AML-193 (cell line): ENCODE data around the gene OR9I1.

ENCODE experiments used
- DNase-seq, 2 experiments: peaks; one replicate each; lab custom pipeline; 2025; lab: John Stamatoyannopoulos, UW

The OR9I1 gene, protein sequence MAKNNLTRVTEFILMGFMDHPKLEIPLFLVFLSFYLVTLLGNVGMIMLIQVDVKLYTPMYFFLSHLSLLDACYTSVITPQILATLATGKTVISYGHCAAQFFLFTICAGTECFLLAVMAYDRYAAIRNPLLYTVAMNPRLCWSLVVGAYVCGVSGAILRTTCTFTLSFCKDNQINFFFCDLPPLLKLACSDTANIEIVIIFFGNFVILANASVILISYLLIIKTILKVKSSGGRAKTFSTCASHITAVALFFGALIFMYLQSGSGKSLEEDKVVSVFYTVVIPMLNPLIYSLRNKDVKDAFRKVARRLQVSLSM

DNA sequence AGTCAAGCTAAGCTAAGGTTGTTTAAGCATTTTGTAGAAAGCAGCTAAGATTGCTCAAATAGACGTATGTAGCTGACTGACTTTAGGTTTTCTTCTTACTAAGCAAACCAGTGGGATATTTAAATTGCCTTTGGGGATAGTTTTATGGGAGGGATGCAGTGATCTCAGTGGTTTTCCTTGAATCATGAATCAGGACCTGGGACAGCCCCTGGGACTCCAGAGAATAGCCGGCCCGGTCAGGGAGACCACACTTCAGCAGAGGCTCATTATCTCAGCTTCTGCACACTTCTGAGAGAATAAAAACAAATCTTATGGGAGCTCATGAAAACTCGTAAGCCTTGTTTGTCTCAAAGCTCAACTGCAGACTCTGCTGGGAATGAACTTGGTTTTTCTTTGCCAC is at the start of gene OR9I1:
OR9I1 (minus strand) TSS at position 62 of the 400 bp plus-strand sequence. CDS start 6,086 bp downstream, outside the sequence.
- DNase-seq, result no peak

DNA sequence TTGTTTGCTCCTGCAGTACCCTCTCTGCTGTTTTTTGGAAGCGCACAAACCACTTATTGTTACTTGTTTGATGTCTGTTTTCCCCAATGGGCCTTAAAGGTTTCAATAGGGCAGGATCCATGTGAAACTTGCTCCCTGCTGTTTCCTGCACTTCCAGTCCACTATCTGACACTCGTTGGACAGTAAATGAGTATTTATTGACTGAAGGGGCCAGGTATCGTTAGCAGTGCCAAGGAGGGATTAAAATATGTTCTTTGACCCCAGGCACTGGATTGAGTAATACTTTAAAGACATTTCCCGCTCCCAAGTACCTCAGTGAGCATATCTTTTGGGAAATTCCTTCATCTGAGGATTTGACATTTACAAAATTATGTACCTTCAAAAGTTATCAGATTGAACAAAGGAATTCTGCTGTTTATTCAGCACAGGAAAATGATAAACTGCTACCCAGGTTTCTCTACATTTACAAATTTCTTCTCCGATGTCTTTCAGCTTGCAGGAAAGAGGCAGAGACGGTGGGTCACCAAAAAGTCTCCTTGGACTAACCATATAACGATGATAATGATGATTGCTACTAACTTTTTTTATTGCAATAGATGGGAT is 40.3 kb upstream of the OR9I1 start:
- no peak for DNase-seq

DNA sequence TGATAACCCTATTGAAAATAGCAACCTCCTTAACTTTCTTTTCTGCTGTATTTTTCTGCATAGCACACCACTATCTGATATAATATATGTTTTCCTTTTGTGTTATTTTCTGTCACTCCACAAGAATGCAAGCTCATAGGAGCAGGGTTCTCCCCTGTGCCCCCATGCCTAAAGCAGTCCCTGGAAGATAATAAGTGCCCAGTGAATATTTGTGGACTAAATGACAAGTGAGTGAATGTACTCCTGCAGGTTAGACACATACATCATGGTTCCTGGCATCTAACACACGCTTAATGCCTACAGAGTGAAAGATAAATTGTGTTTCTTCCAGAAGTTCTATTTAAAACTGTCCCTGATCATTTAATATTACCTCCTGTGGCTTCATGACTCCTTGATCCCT is 39.7 kb upstream of the OR9I1 start:
- no peak for DNase-seq

DNA sequence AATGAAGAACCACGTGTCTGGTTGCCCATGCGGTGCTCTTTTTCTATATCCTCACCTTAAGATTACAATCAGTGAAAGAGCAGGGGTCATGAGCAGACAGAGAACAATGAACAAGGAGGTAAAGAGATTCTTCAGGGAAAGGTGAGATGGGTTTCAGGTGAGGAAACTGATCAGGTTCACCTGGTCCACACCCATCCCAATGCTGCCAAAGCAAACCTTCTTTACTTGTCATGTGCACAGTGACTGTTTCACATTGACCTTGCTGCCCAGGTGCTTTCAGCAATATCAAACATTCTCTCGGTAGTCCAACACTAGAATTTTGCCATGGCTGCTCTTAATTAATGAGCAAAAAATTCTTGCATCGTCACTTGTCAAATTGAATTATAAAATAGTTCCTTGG is 39.1 kb upstream of the OR9I1 start:
- DNase-seq, result no peak

DNA sequence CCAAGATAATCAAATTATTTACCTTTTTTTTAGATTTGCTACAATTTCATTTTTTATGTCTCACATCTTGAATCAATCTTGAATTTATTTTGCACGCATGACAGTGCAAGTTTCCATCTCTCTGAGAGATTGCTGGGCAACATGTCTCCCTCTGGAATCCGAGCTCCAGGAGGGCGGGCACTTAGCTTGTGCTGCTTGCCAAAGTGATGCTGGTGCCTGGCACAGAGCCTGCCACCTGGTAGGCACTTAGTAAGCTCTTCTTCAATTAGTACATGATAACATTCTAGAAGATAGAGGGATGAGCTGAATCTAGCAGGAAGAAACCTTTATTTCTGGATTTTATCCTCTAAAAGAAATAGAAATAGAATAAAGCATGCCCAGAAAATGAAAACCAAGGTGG is 27.5 kb upstream of the OR9I1 start:
- DNase-seq, result no peak

DNA sequence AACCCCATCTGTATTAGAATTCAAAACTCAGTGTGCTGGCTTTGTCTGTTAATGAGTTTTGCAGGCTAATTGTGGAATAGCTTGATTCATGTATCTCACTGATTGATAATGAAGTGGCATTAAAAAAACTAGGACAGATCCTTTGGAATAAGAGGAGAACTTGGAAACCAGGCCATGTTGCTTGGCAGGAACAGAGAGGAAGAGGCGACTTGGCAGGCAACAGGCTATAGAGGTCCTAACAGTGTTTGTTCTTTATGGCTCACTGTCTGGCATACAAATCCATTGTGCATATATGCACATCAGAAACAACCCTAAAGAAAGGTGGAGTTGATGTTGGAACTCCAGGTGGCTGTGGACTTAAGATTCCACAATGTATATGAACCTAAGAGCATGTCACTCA is 17.4 kb upstream of the OR9I1 start:
- DNase-seq, result no peak

DNA sequence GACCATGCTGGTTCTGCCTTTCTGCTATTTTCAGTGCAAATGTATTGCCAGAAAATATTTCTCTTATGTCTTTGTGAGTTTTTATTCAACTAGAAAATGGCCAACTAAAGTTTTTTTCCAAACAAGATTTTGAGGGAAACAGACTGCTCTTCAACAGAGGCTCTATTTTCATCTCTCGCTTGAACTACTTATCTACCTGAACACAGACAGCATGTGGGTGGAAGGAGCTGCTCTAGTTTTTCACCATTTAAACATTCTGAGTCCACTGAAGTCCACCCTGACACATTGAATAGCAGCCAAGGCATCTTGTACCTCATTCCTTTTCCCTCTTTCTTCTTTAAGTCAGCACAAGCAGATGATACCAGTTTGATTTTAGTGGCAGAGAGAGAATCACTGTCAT is 9.8 kb upstream of the OR9I1 start:
- no peak for DNase-seq

DNA sequence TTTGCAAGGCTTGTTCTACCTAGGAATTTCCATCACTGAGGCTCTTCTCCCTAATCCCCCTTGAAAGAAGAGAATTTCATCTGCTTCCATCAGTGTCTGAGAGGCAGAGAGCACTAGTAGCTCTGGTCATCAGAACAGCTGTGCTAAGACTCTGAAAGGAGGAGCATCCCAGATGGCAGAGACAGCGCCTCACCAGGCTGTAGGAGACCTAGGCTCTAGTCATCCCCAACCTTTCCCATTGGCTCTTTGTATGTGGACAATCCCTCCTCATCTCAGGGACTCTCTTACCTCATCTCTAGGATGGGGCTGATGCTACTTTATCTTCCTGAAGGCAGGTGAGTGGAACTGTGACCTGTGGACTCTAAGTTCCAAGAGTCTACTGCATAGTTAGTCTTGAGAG is 8.8 kb upstream of the OR9I1 start:
- DNase-seq, result no peak

DNA sequence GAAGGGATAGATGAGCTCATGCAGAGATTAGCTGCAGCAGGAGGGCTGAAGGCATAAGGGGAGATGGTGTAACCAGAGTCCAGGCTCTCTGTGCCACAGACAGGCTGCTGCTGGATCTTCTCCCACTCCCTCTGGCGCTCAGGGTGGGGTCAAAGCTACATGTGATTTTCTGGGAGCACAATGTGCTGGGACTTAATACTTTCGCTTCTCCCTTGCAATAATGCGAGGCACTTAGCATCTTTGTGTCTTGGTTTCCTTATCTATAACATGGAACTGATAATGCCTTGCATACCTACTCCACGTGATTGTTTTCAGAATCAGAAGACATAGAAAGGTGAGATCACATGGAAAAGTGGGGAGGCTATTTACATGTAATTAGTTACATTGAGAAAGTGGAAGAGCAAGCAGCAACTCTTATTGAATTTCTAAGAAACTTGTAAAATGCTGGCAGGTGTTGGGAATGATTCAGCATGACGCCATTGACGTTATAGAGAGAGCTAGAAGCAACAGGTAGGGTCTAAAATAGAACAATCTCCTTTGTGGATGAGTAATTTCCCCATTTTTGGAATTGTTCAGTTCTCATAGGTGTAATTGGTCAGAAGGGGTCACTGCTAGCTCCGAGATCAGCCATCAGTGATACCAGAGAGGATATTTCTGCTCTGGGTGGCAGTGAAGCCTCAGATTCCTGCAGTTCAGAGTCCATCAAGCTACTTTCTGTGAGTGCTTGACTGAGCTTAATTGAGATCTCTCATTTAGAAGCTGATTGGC is 8.2 kb upstream of the OR9I1 start:
- no peak for DNase-seq

DNA sequence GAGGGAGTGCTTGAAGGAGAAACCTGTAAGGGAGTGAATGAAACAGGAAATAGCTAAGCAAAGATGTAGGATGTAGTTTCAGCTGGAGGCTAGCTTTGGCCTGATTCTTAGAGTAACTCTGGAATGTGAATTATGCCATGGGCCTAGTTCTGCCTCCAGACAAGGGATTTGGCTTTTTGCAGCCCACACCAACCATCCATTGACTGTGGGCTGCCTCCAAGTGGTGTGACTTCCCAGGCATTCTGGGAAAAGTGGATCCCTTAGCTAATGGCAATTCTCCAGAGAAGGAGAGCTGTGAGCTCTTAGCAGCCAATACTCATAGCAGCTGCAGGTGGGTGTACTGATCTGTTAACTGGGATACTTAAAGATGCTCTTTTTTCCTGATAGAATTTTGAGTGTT is 2.0 kb upstream of the OR9I1 start:
- no peak for DNase-seq

DNA sequence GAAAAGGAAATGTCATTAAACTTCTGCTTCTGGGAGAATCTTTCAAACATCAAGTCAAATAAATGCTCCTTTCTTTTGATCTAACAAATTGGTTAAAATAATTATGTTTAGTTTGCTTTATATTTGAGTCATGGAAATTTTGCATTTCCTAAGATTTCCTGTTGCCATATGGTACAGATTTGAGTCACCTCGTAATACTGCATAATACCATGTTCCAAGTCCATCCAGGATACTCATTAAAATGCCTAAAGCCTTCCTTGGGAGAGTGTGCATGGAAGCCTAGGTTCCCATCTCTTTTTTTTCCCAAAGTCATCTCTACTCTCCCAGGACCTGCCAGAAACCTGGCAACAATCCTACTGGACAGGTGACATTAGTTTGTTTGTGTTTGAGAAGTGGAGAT is 4.2 kb downstream of the OR9I1 start:
- DNase-seq, result no peak

DNA sequence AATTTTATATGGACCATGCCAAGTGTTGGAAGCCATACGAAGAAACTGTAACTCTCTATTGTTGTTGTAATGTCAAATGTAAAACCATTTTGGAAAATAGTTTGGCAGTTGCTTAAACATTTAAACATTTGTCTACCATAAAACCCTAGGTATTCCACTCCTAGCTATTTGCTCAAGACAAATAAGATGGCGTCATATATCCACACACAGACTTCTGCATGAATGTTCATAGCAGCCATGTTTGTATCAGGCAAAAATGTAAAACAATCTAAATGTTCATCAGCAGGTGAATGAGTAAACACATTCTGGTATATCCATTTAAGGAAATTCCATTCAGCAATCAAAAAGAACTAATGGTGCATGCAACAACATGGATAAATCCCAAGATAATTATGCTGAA is 27.9 kb downstream of the OR9I1 start:
- DNase-seq, result no peak

DNA sequence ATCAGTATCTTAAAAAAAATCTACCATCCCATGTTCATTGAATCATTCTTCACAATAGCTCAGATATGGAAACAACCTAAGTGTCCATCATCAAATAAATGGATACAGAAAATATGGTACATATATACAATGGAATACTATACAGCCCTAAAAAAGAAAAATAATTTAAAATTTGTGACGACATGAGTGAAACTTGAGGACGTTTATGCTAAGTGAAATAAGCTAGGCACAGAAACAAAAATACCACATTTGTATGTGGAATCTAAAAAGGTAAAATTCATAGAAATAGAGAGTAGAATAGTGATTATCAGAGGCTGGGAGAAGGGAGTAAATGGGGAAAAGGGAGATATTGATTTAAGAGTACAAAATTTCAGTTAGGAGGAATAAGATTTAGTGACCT is 38.8 kb downstream of the OR9I1 start:
- DNase-seq, result no peak

DNA sequence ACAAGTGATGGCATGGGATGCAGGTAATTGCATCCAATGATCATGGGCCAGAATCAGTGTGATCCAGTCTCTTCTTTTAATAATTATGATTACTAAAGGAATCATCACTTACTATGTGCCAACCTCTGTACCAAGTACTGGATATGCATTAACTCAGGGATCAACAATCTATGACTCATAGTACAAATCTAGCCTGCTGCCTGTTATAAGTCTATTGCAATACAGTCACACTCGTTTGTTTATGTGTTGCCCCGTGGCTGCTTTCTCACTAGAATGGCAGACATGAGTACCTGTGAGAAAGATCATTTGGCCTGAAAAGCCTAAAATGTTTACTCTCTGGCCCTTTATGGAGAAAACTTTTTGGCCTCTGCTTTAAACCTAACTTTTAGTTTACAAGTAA is 49.5 kb downstream of the OR9I1 start:
- no peak for DNase-seq

DNA sequence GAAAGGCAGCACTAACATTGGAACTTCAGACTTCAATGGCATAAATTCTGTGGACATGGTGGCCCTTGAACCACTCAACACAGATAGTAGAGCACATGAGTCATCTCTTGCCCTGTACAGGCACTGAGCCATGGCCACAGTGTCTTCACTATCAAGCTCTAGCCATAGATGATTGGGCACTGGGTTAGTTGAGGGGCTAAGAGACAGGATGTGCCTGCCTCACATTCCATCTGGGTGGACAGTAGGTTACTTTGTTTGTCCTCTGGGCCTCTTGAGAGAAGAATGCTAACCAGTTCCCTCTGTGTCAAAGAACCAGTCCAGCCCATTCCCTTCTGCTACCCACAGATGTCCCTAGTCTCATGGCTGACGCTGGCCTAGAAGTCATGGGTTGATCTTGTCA is 54.7 kb downstream of the OR9I1 start:
- DNase-seq, result no peak

DNA sequence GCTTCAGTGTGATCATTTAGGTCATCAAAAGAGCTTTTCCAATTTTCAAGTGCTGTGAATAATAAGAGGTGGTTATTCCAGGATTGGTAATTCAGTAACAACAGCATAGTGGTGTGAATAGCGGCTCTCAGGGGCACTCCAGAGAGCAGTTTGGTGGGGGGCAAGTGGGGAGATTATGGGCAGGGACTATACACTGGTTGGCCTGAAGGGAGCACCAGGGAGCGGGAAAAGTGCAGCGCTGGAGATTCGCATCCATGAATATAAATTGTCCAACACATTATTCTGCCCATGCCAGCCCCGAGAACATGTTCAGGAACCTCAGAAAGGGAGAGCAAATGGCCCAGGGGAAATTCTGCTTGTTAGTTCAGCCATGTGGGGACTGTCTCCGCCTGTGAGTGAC is 56.7 kb downstream of the OR9I1 start:
- DNase-seq, result no peak

DNA sequence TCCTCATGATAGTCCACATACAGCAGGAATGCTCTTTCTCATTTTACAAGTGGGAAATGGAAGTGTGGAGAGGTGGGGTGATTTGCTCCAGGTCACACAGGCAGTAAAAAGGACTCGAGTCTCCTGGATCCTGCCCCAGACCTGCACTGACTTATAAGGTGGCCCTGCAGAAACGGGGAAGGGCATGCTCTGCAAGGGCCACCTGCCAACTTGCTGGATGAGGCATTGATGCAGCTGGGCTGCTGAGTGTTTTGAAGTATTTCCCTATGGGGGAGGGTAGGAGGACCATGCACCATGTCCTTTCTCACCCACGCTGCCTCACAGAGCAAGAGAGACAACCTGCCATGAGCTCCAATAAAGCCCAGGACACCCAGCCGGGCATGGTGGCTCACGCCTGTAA is 57.6 kb downstream of the OR9I1 start:
- no peak for DNase-seq
